BE2C (cell line): ENCODE data around the gene DRGX.

ENCODE experiments used
- DNase-seq: peaks from one replicate; pipeline ENCODE4 v3.0.0-alpha.2; 2020
- H3K27me3 ChIP-seq: fragments of 250-450 bp; sonication (Bioruptor Pico); 2 replicates; pipeline ENCODE4 v1.5.1; 2020; ENCODE audit warnings: mild to moderate bottlenecking
- H3K36me3 ChIP-seq: fragments of 250-450 bp; sonication (Bioruptor Pico); 2 replicates; pipeline ENCODE4 v1.5.1; 2020; ENCODE audit warnings: mild to moderate bottlenecking
- H3K4me1 ChIP-seq: fragments of 250-450 bp; sonication (Bioruptor Pico); 2 replicates; pipeline ENCODE4 v1.5.1; 2020
- H3K4me3 ChIP-seq: 2 replicates; pipeline ENCODE4 v1.5.1; 2011; ENCODE audit warnings: low read depth, low read length
- H3K9me3 ChIP-seq: fragments of 250-450 bp; sonication (Bioruptor Pico); 2 replicates; pipeline ENCODE4 v1.5.1; 2020
- TF ChIP-seq, protein P1 (sequence below): IDR thresholded peaks from 2 replicates; pipeline ENCODE4 v1.5.1; 2012; ENCODE audit warnings: mild to moderate bottlenecking, low read depth, low read length

DRGX gene

DNA sequence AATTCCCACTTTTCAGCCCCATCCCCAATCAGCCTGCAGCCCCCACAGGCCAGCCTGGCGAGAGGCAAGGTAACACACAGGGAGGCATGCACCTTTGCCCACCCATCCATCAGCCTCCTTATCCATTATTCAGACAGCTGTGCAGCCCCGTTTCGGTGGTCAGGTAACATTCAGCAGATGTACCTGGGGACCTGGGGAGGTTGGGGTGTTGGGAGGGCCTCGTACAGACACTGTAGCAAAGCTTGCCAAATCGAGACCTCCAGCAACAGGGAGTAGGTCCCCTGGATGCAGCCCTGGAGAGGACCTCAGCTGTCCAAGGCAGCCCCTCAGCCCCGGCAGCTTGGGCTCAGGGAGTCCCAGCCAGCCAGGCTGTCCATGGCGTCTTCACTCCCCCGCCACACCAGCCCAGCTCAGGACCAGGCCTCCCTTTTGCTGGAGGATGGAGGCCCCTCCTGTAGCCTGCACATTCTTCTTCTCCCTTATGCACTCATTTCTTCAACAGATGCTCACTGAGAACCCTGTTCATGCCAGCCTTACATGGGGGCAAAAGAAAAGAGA lies 8.5 kb upstream of the DRGX start:
- DNase-seq: no peak
- no peaks in the 10 kb centered on the region for H3K9me3 ChIP-seq

DNA sequence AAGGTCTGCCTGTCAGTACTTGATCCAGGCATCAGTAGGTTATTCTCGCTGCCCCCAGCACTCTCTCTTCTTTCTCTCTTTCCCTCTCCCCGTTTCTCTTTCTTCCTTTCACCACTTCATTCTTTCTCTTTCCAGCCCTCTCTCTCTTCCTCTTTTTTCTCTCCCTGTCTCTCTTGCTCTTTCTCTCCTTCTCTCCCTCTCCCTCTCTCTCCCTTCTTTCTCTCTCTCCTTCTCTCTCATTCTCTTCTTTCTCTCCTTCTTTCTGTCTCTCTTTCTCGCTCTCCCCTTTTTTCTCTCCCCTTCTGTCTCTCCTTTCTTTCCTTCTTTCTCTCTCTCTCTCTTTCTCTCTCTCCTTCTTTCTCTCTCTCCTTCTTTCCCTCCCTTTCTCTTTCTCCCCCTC lies 7.5 kb upstream of the DRGX start:
- Histone ChIP-seq H3K4me3 (no peak overlapping the region), H3K36me3 (no peaks in the 10 kb centered on the region), H3K9me3 (no peaks in the 10 kb centered on the region), H3K4me1 (no peaks in the 10 kb centered on the region), H3K27me3 (peaks cover 50% of the 10 kb centered on the region)
- no peak for DNase-seq
- TF ChIP-seq, protein P1, sequence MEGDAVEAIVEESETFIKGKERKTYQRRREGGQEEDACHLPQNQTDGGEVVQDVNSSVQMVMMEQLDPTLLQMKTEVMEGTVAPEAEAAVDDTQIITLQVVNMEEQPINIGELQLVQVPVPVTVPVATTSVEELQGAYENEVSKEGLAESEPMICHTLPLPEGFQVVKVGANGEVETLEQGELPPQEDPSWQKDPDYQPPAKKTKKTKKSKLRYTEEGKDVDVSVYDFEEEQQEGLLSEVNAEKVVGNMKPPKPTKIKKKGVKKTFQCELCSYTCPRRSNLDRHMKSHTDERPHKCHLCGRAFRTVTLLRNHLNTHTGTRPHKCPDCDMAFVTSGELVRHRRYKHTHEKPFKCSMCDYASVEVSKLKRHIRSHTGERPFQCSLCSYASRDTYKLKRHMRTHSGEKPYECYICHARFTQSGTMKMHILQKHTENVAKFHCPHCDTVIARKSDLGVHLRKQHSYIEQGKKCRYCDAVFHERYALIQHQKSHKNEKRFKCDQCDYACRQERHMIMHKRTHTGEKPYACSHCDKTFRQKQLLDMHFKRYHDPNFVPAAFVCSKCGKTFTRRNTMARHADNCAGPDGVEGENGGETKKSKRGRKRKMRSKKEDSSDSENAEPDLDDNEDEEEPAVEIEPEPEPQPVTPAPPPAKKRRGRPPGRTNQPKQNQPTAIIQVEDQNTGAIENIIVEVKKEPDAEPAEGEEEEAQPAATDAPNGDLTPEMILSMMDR: no peak

More for the DNA sequence above, 8.5 kb upstream of the DRGX start:
- Histone ChIP-seq H3K4me1 (no peaks in the 10 kb centered on the region), H3K4me3 (no peak overlapping the region), H3K27me3 (peaks cover 50% of the 10 kb centered on the region), H3K36me3 (no peaks in the 10 kb centered on the region)
- TF ChIP-seq, protein P1: no peak

DNA sequence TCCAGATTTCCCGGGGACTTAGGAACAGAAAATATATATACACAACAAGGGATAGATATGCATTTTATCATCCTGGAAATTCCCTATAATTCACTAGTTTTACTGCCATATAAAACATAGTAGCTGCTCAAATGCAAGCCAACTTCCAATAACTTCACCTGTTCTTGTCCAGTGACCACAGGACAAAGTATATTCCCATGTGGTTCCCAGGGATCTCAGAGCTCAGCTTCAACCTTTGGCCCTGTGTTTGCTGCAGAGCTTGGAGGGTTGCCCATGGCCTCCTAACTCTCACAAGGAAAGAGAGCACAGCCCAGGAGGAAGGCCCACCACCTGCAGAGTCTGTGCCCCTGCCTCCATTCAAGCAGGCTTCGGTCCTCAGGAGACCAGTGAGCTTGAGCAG lies 4.5 kb upstream of the DRGX start:
- no peak overlapping the region for H3K4me3 ChIP-seq
- TF ChIP-seq, protein P1: no peak
- no peaks in the 10 kb centered on the region for H3K36me3 ChIP-seq
- H3K9me3 ChIP-seq: no peaks in the 10 kb centered on the region
- H3K27me3 ChIP-seq: peaks cover 64% of the 10 kb centered on the region
- no peaks in the 10 kb centered on the region for H3K4me1 ChIP-seq
- DNase-seq: no peak

DNA sequence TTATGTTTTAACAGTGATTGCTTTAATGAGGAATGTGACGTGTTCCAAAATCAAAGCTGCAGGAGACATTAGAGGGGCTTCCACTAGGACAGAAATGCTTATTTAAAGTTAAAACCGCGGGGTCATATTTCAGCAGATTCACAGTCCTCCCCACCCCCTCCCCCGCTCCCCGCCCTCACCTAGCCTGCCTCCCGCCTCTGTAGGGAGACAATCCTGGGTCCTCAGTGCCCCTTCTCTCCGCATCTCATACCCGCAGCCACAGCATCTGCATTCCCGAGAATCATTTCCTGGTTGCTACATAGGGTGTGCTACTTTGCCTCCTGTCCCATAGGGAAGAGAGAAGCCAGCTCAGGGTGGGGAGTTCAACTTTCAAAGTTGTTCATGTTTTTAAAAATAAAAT lies 3.1 kb upstream of the DRGX start:
- no peaks in the 10 kb centered on the region for H3K36me3 ChIP-seq
- H3K27me3 ChIP-seq: peaks cover 75% of the 10 kb centered on the region
- no peaks in the 10 kb centered on the region for H3K9me3 ChIP-seq
- TF ChIP-seq, protein P1: no peak
- H3K4me3 ChIP-seq: no peak overlapping the region
- DNase-seq: no peak
- peaks cover 2% of the 10 kb centered on the region; the same call in 1 of the 2 replicates for H3K4me1 ChIP-seq

DNA sequence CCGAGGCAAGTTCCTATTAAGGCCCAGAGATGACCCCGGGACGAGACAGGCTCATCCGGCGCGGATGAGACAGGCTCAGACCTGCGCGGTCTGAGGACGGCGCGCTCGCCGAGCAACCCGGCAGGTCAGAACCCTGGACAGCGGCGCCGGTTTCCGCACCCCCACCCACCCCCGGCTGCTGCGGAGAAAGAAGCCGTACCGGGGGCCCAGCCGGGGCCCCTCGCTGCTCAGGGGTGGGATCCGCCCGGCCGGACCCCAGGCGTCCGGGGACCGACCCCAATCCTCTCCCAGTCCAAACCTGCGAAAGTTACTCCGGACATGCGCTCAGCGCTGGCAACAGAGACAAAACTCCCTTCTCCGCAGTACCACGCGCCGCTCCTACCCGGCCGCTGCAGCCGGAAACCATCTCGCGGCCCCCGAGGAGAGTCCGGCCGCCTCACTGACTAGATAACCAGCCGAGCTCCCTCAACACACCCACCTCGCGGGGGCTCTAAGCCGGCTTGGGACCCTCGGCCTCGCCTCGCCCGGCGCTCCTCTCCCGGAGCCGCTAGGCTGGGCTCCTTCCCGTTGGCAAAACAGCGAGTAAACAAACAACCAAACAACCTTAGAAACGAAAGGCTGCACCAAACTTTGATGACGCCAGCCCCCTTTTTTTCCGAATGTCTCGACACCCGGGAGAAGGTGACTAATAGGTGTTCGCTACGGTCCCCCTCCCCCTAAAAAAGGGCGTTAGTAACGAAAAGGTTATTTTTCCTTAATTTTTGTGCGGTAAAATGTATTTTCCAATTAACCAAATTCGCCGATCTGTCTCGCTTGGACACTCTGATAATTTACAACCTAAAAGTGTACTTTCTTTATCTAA lies 2.3 kb upstream of the DRGX start:
- Histone ChIP-seq H3K4me1 (peaks cover 2% of the 10 kb centered on the region; the same call in 1 of the 2 replicates), H3K4me3 (peak overlapping the region; percentile 62), H3K27me3 (peaks cover 80% of the 10 kb centered on the region), H3K9me3 (no peaks in the 10 kb centered on the region), H3K36me3 (no peaks in the 10 kb centered on the region)
- no peak for DNase-seq
- TF ChIP-seq, protein P1: no peak
